Measurements from ENCODE around the gene KRTAP10-8.

KRTAP10-8 gene

DNA sequence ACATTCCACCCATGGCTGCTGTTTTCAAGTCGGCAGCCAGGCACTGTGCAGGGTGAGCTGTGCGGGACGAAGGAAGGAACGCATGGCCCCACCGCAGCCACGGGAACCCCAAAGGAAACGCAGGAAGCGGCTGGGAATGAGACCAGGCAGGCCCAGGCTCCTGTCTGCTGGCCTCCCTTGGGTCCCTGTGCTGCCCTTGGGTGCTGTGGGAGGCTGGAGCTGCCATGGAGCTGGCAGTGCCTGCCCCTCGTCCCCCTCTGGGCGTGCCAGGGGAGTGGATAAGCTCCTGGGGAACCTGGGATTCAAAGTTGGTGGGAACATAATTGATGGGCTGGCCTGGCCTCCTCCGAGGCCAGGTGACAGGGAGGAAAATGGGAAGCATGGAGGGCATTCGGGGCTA lies 43.6 kb upstream of the KRTAP10-8 start:
- Histone ChIP-seq H3K4me3 (ENCODE audit: low read depth, low read length) (no peak overlapping the region), H3K36me3 (replicated peaks) (no peaks in the 10 kb centered on the region), H3K27ac (no peak overlapping the region), H3K27me3 (replicated peaks) (no peaks in the 10 kb centered on the region)
- DNase-seq, result no peak
- TF ChIP-seq, protein P1, sequence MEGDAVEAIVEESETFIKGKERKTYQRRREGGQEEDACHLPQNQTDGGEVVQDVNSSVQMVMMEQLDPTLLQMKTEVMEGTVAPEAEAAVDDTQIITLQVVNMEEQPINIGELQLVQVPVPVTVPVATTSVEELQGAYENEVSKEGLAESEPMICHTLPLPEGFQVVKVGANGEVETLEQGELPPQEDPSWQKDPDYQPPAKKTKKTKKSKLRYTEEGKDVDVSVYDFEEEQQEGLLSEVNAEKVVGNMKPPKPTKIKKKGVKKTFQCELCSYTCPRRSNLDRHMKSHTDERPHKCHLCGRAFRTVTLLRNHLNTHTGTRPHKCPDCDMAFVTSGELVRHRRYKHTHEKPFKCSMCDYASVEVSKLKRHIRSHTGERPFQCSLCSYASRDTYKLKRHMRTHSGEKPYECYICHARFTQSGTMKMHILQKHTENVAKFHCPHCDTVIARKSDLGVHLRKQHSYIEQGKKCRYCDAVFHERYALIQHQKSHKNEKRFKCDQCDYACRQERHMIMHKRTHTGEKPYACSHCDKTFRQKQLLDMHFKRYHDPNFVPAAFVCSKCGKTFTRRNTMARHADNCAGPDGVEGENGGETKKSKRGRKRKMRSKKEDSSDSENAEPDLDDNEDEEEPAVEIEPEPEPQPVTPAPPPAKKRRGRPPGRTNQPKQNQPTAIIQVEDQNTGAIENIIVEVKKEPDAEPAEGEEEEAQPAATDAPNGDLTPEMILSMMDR (IDR thresholded peaks at IDR 0.05; ENCODE audit: low read depth, low read length, missing control alignments), result no peak
- in situ Hi-C loops (cut with HindIII; ENCODE audit: low pct_ligation_motif_present, low sequenced_read_pairs), result no loop called here

DNA sequence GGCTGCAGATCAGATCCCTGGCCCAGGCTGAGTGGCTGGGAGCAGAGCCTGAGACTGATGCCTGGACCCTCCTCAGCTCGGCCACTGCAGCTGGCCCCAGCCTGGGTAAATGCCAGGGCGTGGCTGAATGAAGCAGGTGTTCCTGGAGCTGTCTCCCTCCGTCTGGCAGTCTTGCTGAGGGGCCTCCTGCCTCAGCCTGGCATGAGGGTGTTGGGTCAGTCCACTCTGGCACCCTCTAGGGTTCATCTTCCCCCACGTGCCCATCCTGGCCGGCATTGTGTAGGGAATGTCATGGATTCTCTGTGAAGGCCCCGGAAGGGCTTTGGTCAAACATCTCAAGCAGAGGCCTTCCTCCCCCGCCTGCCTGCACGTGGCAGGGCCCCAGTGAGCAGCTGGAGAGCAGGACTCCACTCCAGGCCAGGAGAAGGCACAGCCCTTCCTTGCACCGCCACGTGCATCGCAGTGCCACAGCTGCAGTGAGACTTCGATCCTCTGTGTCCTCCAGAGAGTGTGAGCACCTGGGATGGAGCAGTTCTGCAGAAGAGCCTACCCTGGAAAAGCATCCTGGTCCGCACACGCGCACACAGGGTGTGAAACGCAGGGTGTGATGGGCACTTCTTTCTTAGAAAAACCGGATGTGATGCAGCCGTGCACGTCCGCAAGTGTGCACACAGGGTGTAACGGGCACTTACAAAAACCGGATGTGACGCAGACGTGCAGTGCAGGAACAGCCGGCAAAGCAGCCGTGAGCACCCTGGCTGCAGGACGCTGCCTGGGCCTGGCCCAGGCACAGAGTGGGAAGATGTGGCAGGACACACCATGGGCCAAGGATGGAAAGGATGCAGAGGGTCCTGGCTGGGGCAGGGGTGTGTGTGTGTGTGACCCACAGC lies 43.0 kb upstream of the KRTAP10-8 start:
- TF ChIP-seq, protein P1 (IDR thresholded peaks at IDR 0.05; ENCODE audit: low read depth, low read length, missing control alignments), result no peak
- no peaks in the 10 kb centered on the region for H3K36me3 ChIP-seq (replicated peaks)
- H3K4me3 ChIP-seq (ENCODE audit: low read depth, low read length), result no peak overlapping the region
- in situ Hi-C loops (cut with HindIII; ENCODE audit: low pct_ligation_motif_present, low sequenced_read_pairs), result no loop called here
- no peak overlapping the region for H3K27ac ChIP-seq
- DNase-seq, result no peak
- H3K27me3 ChIP-seq (replicated peaks), result no peaks in the 10 kb centered on the region

DNA sequence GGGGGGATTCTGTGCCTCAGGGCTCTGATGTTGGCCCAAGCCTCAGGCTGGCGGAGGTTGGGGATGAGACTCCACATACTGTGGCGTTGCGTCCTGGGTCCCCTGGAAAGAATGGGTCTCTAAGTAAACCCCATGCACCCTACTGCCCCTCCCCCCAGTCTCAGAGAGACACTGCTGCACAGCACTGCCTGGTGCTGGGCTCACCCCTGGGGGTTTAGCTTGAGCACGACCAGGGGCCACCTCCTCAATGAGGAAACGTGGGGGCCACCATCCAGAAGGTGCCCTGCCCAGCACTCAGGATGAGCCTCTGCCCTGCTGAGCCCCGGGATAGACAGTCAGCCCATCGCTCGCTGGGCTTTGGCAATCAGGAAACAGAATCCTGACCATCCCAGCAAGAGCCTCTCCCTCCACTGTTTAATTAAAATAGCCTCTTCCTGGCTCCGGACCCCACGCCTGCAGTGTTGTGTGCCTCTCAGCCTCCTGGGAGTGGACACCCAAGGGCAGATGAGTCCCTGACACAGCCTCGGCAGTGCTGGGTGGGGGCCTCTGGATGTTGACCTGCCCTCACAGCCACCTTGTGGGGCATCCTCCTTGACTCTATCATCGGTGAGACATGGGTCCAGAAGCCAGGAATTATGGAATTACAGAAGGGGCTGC lies 41.9 kb upstream of the KRTAP10-8 start:
- Histone ChIP-seq H3K27me3 (replicated peaks) (no peaks in the 10 kb centered on the region), H3K4me3 (ENCODE audit: low read depth, low read length) (no peak overlapping the region), H3K27ac (no peak overlapping the region), H3K36me3 (replicated peaks) (no peaks in the 10 kb centered on the region)
- TF ChIP-seq, protein P1 (IDR thresholded peaks at IDR 0.05; ENCODE audit: low read depth, low read length, missing control alignments), result no peak
- no peak for DNase-seq
- in situ Hi-C loops (cut with HindIII; ENCODE audit: low pct_ligation_motif_present, low sequenced_read_pairs), result no loop called here

DNA sequence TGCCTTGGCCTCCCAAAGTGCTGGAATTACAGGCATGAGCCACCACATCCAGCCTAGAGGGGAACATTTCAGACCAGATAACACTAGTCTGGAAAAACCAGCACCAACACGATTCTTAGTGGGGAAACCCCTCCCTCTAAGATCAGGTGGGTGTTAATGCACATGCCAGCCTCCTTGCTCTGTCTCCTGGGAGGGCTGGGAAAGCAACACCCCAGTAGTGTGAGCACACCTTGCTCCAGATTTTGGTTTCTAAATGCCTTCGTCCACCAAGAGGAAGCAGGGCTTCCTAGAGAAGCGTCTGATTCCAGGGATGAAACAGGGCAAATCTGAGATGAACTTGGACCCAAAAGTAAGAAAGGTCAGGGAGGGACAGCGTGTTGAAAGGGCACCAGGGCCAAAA lies 40.6 kb upstream of the KRTAP10-8 start:
- in situ Hi-C loops (cut with HindIII; ENCODE audit: low pct_ligation_motif_present, low sequenced_read_pairs), result no loop called here

DNA sequence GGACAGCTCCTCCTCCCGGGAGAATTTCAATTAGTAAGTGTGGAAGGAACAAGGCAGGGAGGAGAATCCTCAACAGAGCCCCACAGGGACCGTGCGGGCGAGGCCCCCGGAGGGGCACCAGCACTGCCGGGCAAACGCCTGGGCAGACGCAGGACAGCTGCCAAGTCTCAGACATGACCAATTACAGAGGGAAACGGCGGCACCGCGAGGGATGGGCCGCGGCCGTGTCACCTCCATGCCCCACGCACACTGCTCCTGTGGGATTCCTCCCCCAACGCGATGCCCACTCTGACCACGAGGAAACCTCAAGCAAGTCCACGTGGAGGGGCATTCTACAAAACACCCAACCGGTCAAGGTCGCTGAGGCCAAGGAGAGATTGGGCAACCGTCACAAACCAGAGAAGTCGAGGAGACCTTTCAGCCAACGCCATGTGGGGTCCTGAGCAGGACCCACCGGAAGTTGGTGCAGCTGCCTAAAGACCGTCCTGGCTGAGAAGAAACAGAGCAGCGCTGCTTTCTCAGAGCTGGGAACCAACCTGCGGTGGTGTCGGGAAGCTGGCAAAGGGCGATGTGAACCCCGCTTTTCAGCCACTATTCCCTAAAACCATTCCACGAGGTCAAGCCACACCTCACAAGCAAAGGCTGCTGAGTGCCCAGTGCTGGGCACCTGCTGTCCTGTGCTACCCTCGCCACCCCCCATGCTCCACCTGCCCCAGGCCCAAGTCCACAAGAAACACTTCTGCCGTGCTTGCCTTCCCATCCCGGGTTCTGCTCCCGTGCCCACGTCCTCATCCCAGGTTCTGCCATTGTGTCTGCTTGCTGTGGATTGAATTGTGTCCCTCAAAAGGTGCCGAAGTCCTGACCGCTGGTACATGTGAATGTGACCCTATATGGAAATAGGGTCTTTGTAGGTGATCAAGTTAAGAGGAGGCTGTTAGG lies 39.8 kb upstream of the KRTAP10-8 start:
- TF ChIP-seq, protein P1 (IDR thresholded peaks at IDR 0.05; ENCODE audit: low read depth, low read length, missing control alignments), result no peak
- no peaks in the 10 kb centered on the region for H3K27me3 ChIP-seq (replicated peaks)
- H3K4me3 ChIP-seq (ENCODE audit: low read depth, low read length), result no peak overlapping the region
- no peaks in the 10 kb centered on the region for H3K36me3 ChIP-seq (replicated peaks)
- in situ Hi-C loops (cut with HindIII; ENCODE audit: low pct_ligation_motif_present, low sequenced_read_pairs), result no loop called here
- H3K27ac ChIP-seq, result no peak overlapping the region
- no peak for DNase-seq

More for the DNA sequence above, 40.6 kb upstream of the KRTAP10-8 start:
- no peak overlapping the region for H3K27ac ChIP-seq
- no peaks in the 10 kb centered on the region for H3K27me3 ChIP-seq (replicated peaks)
- TF ChIP-seq, protein P1 (IDR thresholded peaks at IDR 0.05; ENCODE audit: low read depth, low read length, missing control alignments), result no peak
- DNase-seq, result no peak
- no peaks in the 10 kb centered on the region for H3K36me3 ChIP-seq (replicated peaks)
- H3K4me3 ChIP-seq (ENCODE audit: low read depth, low read length), result no peak overlapping the region

All from brain microvascular endothelial cell (primary cell).